GM18517 (cell line): ENCODE data around the gene ZBTB7A.

Source experiments
- ATAC-seq: cut with Tn5 transposase; IDR thresholded peaks from one replicate; pipeline ENCODE4 v1.9.1; 2021; ENCODE audit warnings: mild to moderate bottlenecking, moderate library complexity; ENCODE audit not compliant: unreplicated experiment

ZBTB7A gene

GRCh38 chr19:4069331-4069959 lies 2.7 kb upstream of the ZBTB7A start:
- ATAC-seq: no peak

GRCh38 chr19:4068047-4068966 lies 1.6 kb upstream of the ZBTB7A start:
- ATAC-seq: no peak

- no peak for ATAC-seq
Observed at GRCh38 chr19:4067396-4068046, 822 bp upstream of the ZBTB7A start.

GRCh38 chr19:4066176-4066606 lies 508 bp downstream of the ZBTB7A start:
- no peak for ATAC-seq

- ATAC-seq: peak; percentile 64
Observed at GRCh38 chr19:4065430-4066175, 1.1 kb downstream of the ZBTB7A start.

GRCh38 chr19:4064496-4065260 lies 2.0 kb downstream of the ZBTB7A start:
- no peak for ATAC-seq

- no peak for ATAC-seq
Observed at GRCh38 chr19:4064149-4064495, 2.6 kb downstream of the ZBTB7A start.

- no peak for ATAC-seq
Observed at GRCh38 chr19:4063369-4064148, 3.1 kb downstream of the ZBTB7A start.

GRCh38 chr19:4062419-4063368 lies 4.0 kb downstream of the ZBTB7A start:
- ATAC-seq: no peak

- no peak for ATAC-seq
Observed at GRCh38 chr19:4061683-4062418, 4.8 kb downstream of the ZBTB7A start.

- no peak for ATAC-seq
Observed at GRCh38 chr19:4061178-4061682, 5.5 kb downstream of the ZBTB7A start.

GRCh38 chr19:4060621-4061177 lies 6.0 kb downstream of the ZBTB7A start:
- no peak for ATAC-seq

- no peak for ATAC-seq
Observed at GRCh38 chr19:4059891-4060620, 6.6 kb downstream of the ZBTB7A start.

- ATAC-seq: no peak
Observed at GRCh38 chr19:4059453-4059871, 7.2 kb downstream of the ZBTB7A start.

GRCh38 chr19:4058693-4059452 lies 7.8 kb downstream of the ZBTB7A start:
- no peak for ATAC-seq
